IMR-90 (cell line): ENCODE results near the gene PRLR. TPM values are rescaled to one million over a fixed set of nuclear protein-coding genes. Genes with fewer than 3 reads are reported as not detected.

Experiments used
- ATAC-seq: fragments of 200-7000 bp; cut with Tn5 transposase; 2 replicates; pipeline ENCODE4 v1.9.1; 2020; ENCODE audit warnings: low read depth, mild to moderate bottlenecking, moderate library complexity
- BruUV-seq: library from RNA; stranded (reverse); fragments of 400-500 nt; replicated peaks from 2 replicates; lab custom pipeline; 2021; lab: Mats Ljungman, UMichigan
- CTCF ChIA-PET: fragments of 300-600 bp; formaldehyde crosslinking; extraction: SDS; loops from one replicate; lab custom pipeline; 2021; ENCODE audit warnings: antibody characterized with exemption; lab: Yijun Ruan, JAX
- POLR2A ChIA-PET: fragments of 300-600 bp; sonication (Branson Sonifier 250); formaldehyde crosslinking; loops from one replicate; lab custom pipeline; 2022; ENCODE audit warnings: antibody characterized with exemption; ENCODE audit not compliant: unreplicated experiment; lab: Charles Lee
- DNase-seq: peaks from one replicate; pipeline ENCODE4 v3.0.0; 2013
- H2AFZ ChIP-seq: replicated peaks from 2 replicates; pipeline ENCODE3; 2013; ENCODE audit warnings: low read length, mild to moderate bottlenecking; ENCODE audit not compliant: poor library complexity
- H2AK5ac ChIP-seq: 2 replicates; pipeline ENCODE4 v1.6.1; 2013; ENCODE audit warnings: low read depth, low read length, inconsistent platforms
- H2AK9ac ChIP-seq: replicated peaks from 2 replicates; pipeline ENCODE3; 2013; ENCODE audit warnings: mild to moderate bottlenecking, low read depth, low read length, moderate library complexity; ENCODE audit not compliant: poor library complexity
- H2BK120ac ChIP-seq: 2 replicates; pipeline ENCODE4 v1.6.1; 2013; ENCODE audit warnings: low read depth, low read length, inconsistent platforms
- H2BK15ac ChIP-seq: 3 replicates; pipeline ENCODE4 v1.6.1; 2013; ENCODE audit warnings: low read depth, low read length, inconsistent platforms
- H2BK20ac ChIP-seq: 2 replicates; pipeline ENCODE4 v1.6.1; 2013; ENCODE audit warnings: low read depth, mild to moderate bottlenecking, inconsistent platforms, low read length, moderate library complexity
- H2BK5ac ChIP-seq: 2 replicates; pipeline ENCODE4 v1.6.1; 2013; ENCODE audit warnings: mild to moderate bottlenecking, low read depth, low read length, inconsistent platforms; ENCODE audit not compliant: poor library complexity, severe bottlenecking
- H3K14ac ChIP-seq: replicated peaks from 2 replicates; pipeline ENCODE4 v1.6.1; 2013; ENCODE audit warnings: low read depth, low read length, inconsistent platforms
- H3K18ac ChIP-seq: 2 replicates; pipeline ENCODE4 v1.6.1; 2013; ENCODE audit warnings: low read depth, low read length, control low read depth
- H3K23ac ChIP-seq: 2 replicates; pipeline ENCODE4 v1.6.1; 2013; ENCODE audit warnings: low read depth, low read length, inconsistent platforms
- H3K27ac ChIP-seq: 2 replicates; pipeline ENCODE4 v1.5.1; 2013; ENCODE audit warnings: mild to moderate bottlenecking, control low read depth, low read length; ENCODE audit not compliant: insufficient read depth
- H3K27me3 ChIP-seq: 2 replicates; pipeline ENCODE4 v1.6.1; 2013; ENCODE audit warnings: low read length; ENCODE audit not compliant: control insufficient read depth, insufficient read depth
- H3K36me3 ChIP-seq: 2 replicates; pipeline ENCODE4 v1.6.1; 2013; ENCODE audit warnings: low read length, mixed read lengths; ENCODE audit not compliant: control insufficient read depth, insufficient read depth
- H3K4ac ChIP-seq: 2 replicates; pipeline ENCODE4 v1.6.1; 2013; ENCODE audit warnings: low read depth, low read length, inconsistent platforms
- H3K4me1 ChIP-seq: 2 replicates; pipeline ENCODE4 v1.6.1; 2013; ENCODE audit warnings: low read length, mixed read lengths; ENCODE audit not compliant: control insufficient read depth, insufficient read depth
- H3K4me2 ChIP-seq: 2 replicates; pipeline ENCODE4 v1.6.1; 2013; ENCODE audit warnings: low read depth, mild to moderate bottlenecking, control low read depth, low read length, moderate library complexity
- H3K4me3 ChIP-seq: 2 replicates; pipeline ENCODE4 v1.5.1; 2013; ENCODE audit warnings: low read depth, mild to moderate bottlenecking, control low read depth, low read length, moderate library complexity; ENCODE audit not compliant: insufficient read depth
- H3K56ac ChIP-seq: 2 replicates; pipeline ENCODE4 v1.6.1; 2013; ENCODE audit warnings: low read length, inconsistent platforms; ENCODE audit not compliant: insufficient read depth; ENCODE audit errors: extremely low read depth
- H3K79me1 ChIP-seq, 2 experiments: 2 replicates each; pipeline ENCODE4 v1.6.1; 2013; ENCODE audit warnings: low read length in 2 of 2, inconsistent platforms in 1 of 2, low read depth in 1 of 2
- H3K9ac ChIP-seq: 2 replicates; pipeline ENCODE4 v1.6.1; 2013; ENCODE audit warnings: low read depth, low read length, control low read depth
- H3K9me1 ChIP-seq: 2 replicates; pipeline ENCODE4 v1.6.1; 2013; ENCODE audit warnings: low read length, inconsistent platforms; ENCODE audit not compliant: insufficient read depth
- H3K9me3 ChIP-seq: 2 replicates; pipeline ENCODE4 v1.6.1; 2013; ENCODE audit warnings: low read length; ENCODE audit not compliant: control insufficient read depth, insufficient read depth
- H4K20me1 ChIP-seq: 2 replicates; pipeline ENCODE4 v1.6.1; 2013; ENCODE audit warnings: low read length, inconsistent platforms; ENCODE audit not compliant: insufficient read depth
- H4K5ac ChIP-seq: 2 replicates; pipeline ENCODE4 v1.6.1; 2013; ENCODE audit warnings: mild to moderate bottlenecking, low read depth, low read length, control low read depth
- H4K8ac ChIP-seq, 2 experiments: 2 replicates each; pipeline ENCODE4 v1.6.1; 2013; ENCODE audit warnings: low read depth in 2 of 2, low read length in 2 of 2, control low read depth in 1 of 2, inconsistent platforms in 1 of 2
- H4K91ac ChIP-seq: 2 replicates; pipeline ENCODE4 v1.6.1; 2013; ENCODE audit warnings: low read depth, low read length, inconsistent platforms; ENCODE audit not compliant: insufficient read depth
- BHLHE40 ChIP-seq: fragments of 150-350 bp; IDR thresholded peaks from 2 replicates; pipeline ENCODE4 v1.6.1; 2016; ENCODE audit warnings: mild to moderate bottlenecking, low read depth, low read length
- CHD1 ChIP-seq: IDR thresholded peaks from 2 replicates; pipeline ENCODE4 v1.6.1; 2012; ENCODE audit warnings: low read depth, low read length, improper control_type of control experiment
- CTCF ChIP-seq: conservative IDR thresholded peaks from 2 replicates; pipeline ENCODE4 v1.5.1; 2012; ENCODE audit warnings: mild to moderate bottlenecking, low read depth, low read length, improper control_type of control experiment
- ELK1 ChIP-seq: fragments of 150-350 bp; IDR thresholded peaks from 2 replicates; pipeline ENCODE4 v1.6.1; 2016; ENCODE audit warnings: low read depth, mild to moderate bottlenecking, low read length, moderate library complexity, borderline replicate concordance
- FOS ChIP-seq: fragments of 150-350 bp; IDR thresholded peaks from 2 replicates; pipeline ENCODE4 v1.6.1; 2016; ENCODE audit warnings: low read depth, low read length
- MXI1 ChIP-seq: IDR thresholded peaks from 2 replicates; pipeline ENCODE4 v1.6.1; 2012; ENCODE audit warnings: low read depth, mild to moderate bottlenecking, low read length, moderate library complexity, borderline replicate concordance
- NFE2L2 ChIP-seq: fragments of 150-350 bp; IDR thresholded peaks from 2 replicates; pipeline ENCODE4 v1.6.1; 2016; ENCODE audit warnings: low read depth, mild to moderate bottlenecking, low read length
- SMC3 ChIP-seq: fragments of 150-350 bp; IDR thresholded peaks from 2 replicates; pipeline ENCODE4 v1.6.1; 2016; ENCODE audit warnings: low read depth, mild to moderate bottlenecking, antibody characterized with exemption, low read length, moderate library complexity
- WGBS, 2 experiments: methylation state at CpG; one replicate each; pipeline versions ENCODE4 v1.1.5 to v1.1.7; 2013; ENCODE audit warnings: missing lambda C conversion rate in 2 of 2; ENCODE audit not compliant: insufficient read length in 1 of 2; ENCODE audit errors: extremely low coverage in 2 of 2; 5-methylcytosine and 5-hydroxymethylcytosine counted together
- dilution Hi-C: fragments of 300-500 bp; cut with HindIII; formaldehyde crosslinking; loops from one replicate; pipeline ENCODE4 v1.14.3; 2018; ENCODE audit warnings: low sequenced_read_pairs; ENCODE audit not compliant: unreplicated experiment
- in situ Hi-C: fragments of 300-500 bp; cut with MboI; formaldehyde crosslinking; loops from 3 replicates; pipeline ENCODE4 v1.14.3; 2019; ENCODE audit warnings: low sequenced_read_pairs, inconsistent platforms, mixed read lengths
- intact Hi-C: fragments of 100-400 bp; cut with micrococcal nuclease; formaldehyde crosslinking; loops from 2 replicates; pipeline ENCODE4 v1.10.0; 2022
- polyA plus RNA-seq, 3 experiments: library from polyadenylated mRNA; depleted of rRNA; stranded (reverse); fragments of >200 nt; gene quantifications; 2 replicates each; pipeline ENCODE4 v1.2.3, GENCODE V29; 2012; ENCODE audit warnings: low replicate concordance in 1 of 3
- total RNA-seq: library from RNA; depleted of rRNA; stranded (reverse); fragments of >200 nt; gene quantifications from 2 replicates; pipeline ENCODE4 v1.2.3, GENCODE V29; 2012

PRLR gene
- total and polyA plus RNA-seq, 2 of the 4 experiments (the other 2 are of a cell fraction): 0.24 to 0.54 TPM

GRCh38 chr5:35152733-35153132, 77.6 kb downstream of the PRLR start:
- Histone ChIP-seq H3K4me2 (no peak overlapping the region), H2BK20ac (no peak overlapping the region), H3K79me1 (no peaks in the 10 kb centered on the region), H3K27ac (no peak overlapping the region), H2AK9ac (no peak overlapping the region), H2BK120ac (no peak overlapping the region), H2BK5ac (no peak overlapping the region), H3K23ac (no peak overlapping the region), H3K9me1 (no peaks in the 10 kb centered on the region), H4K91ac (no peak overlapping the region), H3K56ac (no peak overlapping the region), H2AFZ (no peak overlapping the region), H3K4me1 (no peaks in the 10 kb centered on the region), H4K5ac (no peak overlapping the region), H2BK15ac (no peak overlapping the region), H3K18ac (no peak overlapping the region), H2AK5ac (no peak overlapping the region), H4K20me1 (no peaks in the 10 kb centered on the region), H3K9me3 (no peaks in the 10 kb centered on the region), H3K14ac (no peak overlapping the region), H4K8ac (no peak overlapping the region), H3K9ac (no peak overlapping the region), H3K4ac (no peak overlapping the region), H3K4me3 (no peak overlapping the region), H3K27me3 (peaks cover 3% of the 10 kb centered on the region), H3K36me3 (no peaks in the 10 kb centered on the region)
- intact Hi-C loops: no loop called here
- ChIA-PET POLR2A (interaction anchor here (0.7 kb wide), 1 partner anchor 9 kb away, joined by 4 read pairs; no protein-coding TSS in a partner anchor), CTCF (interaction anchor here (0.6 kb wide), 1 partner anchor 766 kb away, joined by 3 read pairs; no protein-coding TSS in a partner anchor)
- no CpG with 5 or more reads among the region's 1 CpG for WGBS, 2 experiments
- no TSS peak for BruUV-seq
- TF ChIP-seq BHLHE40 (no peak), NFE2L2 (no peak), ELK1 (no peak), MXI1 (no peak), CHD1 (no peak), FOS (no peak), CTCF (no peak), SMC3 (no peak)
- dilution Hi-C loops: no loop called here
- ATAC-seq: no peak
- in situ Hi-C loops: no loop called here
- DNase-seq: no peak
